GM21723 (cell line): ENCODE data around the gene CTXND2.
A peak's percentile ranks its signal among the peaks of the same experiment; 100 is the strongest.
"Not testable (repeated sequence)": the region's sequence is repeated elsewhere in the genome, so short reads cannot be mapped to it uniquely, and the experiment has no call there.

ENCODE experiments used
- ATAC-seq: cut with Tn5 transposase; IDR thresholded peaks from one replicate; pipeline ENCODE4 v1.9.1; 2021; ENCODE audit warnings: mild to moderate bottlenecking, moderate library complexity; ENCODE audit not compliant: unreplicated experiment

CTXND2 gene

DNA sequence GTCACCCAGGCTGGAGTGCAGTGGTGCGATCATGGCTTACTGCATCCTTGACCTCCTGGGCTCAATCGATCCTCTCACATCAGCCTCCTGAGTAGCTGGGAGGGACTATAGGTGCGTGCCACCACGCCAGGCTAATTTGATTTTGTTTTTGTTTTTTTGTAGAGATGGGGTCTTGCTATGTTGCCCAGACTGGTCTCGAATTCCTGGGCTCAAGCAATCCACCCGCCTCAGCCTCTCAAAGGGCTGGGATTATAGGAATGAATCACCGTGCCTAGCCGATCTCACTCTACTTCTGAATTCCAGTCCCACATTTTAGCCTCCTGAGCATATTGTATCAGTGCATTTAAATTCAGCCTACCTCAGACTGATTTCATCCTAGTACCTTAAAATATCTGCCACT is 1.8 kb downstream of the CTXND2 start:
- no peak for ATAC-seq

DNA sequence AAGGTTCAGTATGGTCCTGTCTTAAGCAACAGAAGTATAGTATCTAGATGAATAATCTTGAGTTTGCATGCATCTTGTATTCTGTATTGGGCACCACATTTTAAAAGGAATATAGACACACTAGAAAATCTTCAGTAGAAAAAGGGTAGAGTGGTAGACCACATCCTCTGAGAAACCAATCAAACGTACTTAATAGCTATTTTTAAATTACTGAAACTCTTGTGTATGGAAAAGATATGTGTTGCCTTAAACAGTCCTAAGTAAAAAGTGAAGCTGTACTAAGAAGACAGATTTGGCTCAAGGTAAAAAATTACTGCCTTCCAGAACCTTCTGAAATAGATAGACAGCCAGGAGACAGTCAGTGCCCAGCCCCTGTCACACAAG is 3.1 kb downstream of the CTXND2 start:
- ATAC-seq, result peak; percentile 73

DNA sequence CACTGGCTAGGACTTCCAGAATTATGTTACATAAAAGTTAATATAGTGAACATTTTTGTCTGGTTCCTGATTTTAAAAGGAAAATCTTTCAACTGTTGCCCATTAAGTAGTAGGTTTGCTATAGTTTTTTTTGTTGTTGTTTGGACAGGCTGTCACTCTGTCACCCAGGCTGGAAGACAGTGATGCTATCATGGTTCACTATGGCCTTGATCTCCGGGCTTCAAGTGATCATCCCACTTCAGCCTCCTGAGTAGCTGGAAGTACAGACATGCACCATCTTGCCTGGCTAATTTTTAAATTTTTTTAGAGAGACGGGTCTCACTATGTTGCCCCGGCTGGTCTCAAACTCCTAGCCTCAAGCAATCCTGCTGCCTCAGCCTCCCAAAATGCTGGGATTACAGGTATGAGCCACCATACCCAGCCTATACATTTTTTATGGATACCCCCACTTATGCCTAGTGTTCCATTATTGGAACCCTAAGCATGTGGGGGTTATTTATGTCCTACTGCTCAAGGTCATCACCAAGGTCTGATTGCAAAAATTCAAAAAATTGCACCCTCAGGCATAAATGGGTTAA is 6.5 kb downstream of the CTXND2 start:
- no peak for ATAC-seq

DNA sequence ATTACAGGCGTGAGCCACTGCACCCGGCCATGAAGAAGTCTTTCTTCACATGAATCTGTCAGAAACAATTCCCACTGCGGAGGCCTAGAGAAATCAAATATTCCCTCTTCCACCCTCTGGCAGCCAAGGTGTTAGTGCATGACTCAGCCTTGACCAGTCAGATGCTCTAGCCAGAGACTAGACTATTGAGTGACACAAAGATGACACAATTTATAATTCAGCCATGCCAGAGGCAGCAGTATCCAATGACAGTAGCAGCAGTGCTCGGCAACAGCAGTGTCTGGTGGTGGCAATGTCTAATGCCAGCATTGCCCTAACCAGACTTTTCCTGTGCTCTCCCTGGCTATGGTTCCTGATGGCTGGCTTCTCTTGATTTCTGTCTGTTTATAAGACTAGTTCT is 8.7 kb downstream of the CTXND2 start:
- no peak for ATAC-seq

DNA sequence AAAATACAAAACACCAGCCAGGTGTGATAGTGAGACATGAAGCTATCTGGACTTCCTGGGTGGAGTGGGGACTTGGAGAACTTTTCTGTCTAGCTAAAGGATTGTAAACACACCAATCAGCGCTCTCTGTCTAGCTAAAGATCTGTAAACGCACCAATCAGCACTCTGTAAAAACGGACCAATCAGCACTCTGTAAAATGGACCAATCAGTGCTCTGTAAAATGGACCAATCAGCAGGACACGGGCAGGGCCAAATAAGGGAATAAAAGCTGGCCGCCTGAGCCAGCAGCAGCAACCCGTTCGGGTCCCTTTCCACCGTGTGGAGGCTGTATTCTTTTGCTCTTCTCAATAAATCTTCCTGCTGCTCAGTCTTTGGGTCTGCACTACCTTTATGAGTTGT is 12.9 kb downstream of the CTXND2 start:
- not testable (repeated sequence) for ATAC-seq

DNA sequence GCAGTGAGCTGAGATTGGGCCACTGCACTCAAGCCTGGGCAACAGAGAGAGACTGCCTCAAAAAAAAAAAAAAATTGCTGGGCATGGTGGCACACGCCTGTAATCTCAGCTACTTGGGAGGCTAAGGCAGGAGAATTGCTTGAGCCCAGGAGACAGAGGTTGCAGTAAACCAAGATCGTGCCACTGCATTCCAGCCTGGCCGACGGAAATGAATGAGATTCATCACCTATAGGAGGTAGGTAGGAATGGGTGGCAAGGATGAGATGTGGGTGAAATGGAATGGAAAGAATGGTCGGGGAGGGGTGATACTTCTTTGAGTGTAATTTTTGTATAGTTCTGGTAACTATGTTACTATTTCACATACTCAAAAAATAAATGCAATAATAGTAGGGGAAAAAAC is 15.4 kb downstream of the CTXND2 start:
- no peak for ATAC-seq

DNA sequence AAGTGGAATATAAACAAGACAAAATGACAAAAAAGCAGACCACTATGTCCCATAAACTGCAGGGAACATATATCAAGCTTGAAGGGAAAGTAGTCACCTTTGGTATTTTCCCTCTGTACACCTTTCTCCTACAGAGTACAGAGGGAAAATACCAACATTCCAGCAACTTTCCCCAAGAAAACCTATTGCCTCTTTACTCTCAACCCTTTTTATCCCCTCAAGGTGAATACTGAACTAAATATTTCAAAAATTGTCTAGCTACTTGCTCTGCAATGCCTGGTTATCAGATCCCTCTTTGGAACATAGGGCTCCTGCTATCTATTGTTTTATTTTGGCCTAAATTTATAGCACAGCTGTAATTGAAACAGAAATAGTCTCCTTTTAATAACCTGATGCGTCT is 15.8 kb downstream of the CTXND2 start:
- no peak for ATAC-seq

DNA sequence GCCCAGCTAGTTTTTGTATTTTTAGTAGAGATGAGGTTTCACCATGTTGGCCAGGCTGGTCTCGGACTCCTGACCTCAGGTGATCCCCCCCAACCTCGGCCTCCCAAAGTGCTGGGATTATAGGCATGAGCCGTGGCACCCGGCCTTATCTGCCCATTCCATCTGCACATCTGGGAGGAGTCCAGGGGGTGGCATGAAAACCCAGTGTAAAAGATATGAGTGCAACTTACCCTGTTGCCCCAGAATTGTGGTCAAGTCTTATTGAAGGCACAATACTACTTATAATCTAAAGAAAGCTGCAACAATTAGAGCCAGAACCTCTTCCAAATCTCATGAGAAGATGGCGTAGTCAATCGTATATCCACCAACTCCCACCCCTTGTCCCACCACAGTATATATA is 18.4 kb downstream of the CTXND2 start:
- ATAC-seq, result no peak

DNA sequence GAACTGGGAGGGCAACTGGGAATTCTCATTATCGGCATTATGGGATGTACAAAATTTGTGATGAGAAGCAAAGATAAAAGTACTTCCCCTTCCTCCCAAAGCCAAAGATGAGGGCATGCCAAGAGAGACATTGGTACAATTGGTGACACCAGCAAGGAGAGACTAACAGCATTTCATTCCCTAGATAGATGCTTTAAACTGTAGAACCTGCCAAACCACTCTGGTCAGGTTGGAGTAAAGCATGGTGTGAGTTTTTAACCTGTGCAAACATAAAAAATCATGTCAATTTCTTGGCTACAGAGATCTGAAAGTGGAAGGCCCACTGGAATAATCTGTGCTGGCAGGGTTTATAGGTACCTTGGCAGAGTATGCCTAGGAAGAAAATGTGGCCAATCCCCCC is 19.4 kb downstream of the CTXND2 start:
- no peak for ATAC-seq

DNA sequence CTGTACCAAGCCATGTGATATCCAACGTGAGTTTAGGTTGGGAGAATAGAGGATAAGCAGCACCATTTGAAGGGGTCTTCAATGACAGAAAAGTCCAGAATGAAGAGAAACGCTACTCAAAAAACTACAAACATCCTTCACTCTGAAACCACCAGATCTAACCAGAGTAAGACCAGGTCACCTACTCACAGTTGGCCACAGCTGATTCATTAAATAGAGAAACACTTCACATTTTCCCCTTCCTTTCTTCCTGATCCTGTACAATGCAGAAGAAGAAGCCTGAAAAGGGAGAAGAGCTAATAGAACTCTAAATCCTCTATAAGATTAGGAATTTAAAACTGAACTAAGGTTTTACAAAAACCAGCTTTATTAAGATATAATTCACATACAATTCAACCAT is 19.9 kb downstream of the CTXND2 start:
- no peak for ATAC-seq

DNA sequence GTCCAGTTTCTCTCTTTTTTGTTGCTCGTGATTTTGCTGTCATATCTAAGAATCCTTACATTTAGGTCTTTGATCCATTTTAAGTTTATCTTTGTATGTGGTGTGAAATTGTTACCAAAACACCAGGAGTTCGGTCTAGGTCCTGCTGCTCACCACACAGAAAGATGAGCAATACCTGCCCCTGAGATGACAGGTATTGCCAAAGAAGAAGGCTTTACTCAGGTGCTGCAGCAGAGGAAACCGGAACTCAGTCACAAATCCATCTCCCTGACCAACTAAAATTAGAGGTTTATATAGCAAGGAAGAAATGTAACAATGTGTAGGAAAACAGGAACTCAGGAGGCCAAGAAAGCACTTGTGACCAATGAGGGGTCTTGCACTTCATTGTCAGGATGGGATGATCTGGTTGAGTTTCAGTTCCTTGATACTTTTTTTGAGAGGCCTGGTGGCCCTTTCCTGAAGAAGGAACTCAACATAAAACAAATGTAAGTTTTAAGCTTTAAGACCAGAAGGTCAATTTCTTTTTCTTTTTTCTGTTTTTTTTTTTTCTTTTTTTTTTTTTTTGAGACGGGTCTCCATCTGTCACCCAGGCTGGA is 22.7 kb downstream of the CTXND2 start:
- ATAC-seq, result no peak

DNA sequence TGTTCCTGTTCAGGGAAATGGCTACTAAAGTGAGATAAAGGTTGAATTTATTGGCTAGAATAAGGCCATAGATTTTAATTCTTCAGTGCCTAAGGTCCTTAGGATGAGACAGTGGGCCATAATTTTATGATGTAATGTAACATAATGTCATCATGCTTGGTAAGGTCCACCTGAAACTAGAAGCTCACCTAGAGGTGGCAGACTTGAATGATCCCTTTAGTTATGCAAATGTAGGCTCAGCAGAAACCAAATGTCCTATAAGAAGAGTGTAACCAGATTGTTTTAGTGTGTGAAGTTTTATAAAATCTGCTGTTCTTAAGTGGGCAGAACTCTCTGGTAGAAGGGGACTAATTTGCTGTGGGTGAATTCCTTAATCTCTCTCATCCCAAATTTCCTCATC is 25.7 kb downstream of the CTXND2 start:
- no peak for ATAC-seq

DNA sequence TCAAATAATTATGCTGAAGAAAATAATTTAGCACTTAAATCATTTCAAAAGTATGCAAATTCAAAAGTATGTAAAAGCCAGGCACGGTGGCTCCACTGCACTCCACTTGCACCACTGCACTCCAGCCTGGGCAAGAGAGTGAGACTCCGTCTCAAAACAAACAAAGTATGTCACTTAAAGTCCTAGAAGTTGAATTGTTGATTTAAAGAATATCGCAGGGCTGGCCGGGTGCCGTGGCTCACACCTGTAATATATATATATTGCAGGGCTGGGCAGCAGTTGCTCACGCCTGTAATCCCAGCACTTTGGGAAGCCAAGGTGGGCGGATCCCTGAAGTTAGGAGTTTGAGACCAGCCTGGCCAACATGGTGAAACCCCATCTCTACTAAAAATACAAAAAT is 30.5 kb downstream of the CTXND2 start:
- no peak for ATAC-seq

DNA sequence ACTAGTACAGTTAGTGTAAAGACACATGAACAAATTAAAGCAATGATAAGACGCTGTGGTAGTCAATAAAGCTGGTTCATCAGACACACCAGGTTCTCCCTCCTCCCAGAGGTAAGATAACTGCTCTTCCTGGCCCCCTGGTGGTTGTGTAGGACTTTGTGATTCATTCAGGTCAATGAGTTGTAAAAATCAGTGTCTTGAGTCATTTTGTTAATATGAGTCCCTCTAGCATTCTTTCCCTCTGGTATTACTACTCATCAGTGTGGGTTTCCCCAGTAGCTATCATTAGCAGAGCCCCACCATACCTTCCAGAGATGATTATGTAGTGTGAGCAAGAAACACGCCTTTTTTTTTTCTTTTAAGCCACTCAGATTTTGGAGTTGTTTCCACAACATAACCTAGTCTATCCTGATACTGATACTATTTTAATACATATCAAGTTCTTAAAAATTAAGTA is 35.6 kb downstream of the CTXND2 start:
- peak; percentile 62 for ATAC-seq

DNA sequence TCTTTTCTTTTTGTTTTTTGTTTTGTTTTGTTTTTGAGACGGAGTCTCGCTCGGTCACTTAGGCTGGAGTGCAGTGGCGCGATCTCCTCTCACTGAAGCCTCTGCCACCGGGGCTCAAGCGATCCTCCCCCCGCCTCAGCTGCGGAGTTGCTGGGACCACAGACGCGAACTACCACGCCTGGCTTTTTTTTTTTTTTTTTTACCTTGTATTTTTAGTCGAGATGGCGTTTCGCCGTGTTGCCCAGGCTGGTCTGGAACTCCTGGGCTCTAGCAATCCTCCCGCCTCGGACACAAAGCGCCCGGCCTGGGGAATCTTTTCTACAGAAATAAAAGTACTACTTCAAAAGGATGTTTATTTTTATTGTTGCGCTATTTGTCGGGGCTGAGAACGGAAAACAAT is 38.1 kb downstream of the CTXND2 start:
- no peak for ATAC-seq

DNA sequence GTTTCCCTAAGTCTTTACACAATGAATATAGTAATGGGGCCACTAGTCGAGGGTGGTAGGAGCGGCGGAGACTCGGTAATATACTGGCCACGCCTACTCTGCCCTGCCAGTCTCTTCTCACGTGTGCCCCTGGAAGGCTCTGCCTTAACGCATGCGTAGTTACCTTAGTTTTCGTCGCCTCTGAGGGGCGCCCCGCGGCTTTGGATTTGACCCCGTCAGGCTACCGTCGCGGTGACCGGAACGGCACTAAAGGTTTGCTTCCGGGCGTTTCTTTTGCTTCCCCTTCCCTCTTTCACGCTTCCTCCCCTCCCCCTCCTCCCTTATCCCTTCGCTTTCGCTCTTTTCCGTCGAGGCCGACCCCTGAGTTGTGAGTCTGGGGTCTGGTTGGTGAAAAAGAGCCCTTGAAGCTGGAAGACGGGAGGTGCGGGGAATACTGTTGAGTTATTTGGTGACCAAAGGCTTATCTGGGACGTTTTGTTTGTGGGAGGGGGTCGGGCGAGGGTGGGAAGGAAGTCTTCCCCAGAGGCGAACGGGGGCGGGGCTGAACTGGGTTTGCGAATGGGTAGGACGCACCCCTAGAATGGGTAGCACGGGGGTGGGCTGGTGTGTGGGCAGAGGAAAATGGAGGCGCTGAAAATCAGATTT is 39.3 kb downstream of the CTXND2 start, which contains the start of gene SETDB1:
Gene SETDB1, plus strand, starts transcription at position 267 of the 645 bp plus-strand sequence. CDS start 1,352 bp downstream, outside the sequence.
- peak; percentile 82 for ATAC-seq

DNA sequence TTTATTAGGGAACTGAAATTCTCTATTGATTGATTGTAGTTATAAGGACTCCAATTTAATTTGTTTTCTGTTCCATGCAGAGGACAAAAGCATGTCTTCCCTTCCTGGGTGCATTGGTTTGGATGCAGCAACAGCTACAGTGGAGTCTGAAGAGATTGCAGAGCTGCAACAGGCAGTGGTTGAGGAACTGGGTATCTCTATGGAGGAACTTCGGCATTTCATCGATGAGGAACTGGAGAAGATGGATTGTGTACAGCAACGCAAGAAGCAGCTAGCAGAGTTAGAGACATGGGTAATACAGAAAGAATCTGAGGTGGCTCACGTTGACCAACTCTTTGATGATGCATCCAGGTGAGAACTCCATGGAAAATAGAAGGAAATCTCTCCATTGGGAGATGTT is 40.7 kb downstream of the CTXND2 start:
- no peak for ATAC-seq

DNA sequence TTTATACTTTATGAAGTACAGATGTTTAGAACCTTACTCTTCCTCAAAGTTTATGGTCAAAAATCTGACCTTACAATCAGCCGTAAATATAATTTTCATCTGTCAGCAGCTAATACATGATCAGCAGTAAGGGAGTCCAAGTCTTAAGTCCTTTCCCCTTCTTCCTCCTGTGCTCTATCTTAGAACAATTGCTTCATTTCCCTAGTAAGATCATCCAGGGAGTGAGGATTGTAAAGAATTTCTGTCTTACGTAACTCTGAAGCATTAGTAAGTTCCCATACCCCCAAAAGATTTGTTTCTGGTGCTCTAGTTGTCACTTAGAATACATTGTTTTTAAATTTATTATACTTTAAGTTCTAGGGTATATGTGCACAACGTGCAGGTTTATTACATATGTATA is 41.4 kb downstream of the CTXND2 start:
- ATAC-seq, result no peak

DNA sequence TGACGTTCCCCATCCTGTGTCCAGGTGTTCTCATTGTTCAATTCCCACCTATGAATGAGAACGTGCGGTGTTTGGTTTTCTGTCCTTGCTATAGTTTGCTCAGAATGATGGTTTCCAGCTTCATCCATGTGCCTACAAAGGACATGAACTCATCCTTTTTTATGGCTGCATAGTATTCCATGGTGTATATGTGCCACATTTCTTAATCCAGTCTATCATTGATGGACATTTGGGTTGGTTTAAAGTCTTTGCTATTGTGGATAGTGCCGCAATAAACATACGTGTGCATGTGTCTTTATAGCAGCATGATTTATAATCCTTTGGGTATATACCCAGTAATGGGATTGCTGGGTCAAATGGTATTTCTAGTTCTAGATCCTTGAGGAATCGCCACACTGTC is 41.8 kb downstream of the CTXND2 start:
- ATAC-seq, result not testable (repeated sequence)

DNA sequence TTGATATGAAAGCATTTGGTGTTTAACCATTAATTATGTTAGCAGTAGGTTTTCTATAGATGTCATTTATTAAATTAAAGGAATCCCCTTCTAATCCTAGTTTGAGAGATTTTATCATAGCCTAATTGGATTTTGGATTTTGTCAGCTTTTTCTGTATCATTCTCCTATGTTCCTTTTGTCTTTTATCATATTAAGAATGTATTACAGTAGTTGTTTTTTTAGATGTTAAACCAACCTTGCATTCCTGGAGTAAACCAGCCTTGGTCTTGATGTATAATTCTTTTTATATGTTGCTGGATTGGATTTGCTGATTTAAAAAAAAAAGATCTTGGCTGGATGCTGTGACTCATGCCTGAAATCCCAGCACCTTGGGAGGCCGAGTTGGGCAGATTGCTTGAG is 44.8 kb downstream of the CTXND2 start:
- ATAC-seq, result no peak

DNA sequence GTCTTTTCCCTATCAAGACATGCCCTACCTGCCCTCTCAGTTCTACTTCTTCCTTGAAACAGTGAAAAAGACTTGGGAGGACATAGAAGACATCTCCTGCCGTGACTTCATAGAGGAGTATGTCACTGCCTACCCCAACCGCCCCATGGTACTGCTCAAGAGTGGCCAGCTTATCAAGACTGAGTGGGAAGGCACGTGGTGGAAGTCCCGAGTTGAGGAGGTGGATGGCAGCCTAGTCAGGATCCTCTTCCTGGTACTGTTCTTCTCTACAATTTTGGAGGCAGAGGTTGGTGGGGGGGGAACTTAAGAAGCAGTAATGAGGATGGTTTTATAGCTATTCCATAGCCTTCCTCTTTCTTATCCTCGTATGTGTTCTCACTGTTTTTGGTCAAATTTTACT is 57.9 kb downstream of the CTXND2 start:
- ATAC-seq, result no peak

DNA sequence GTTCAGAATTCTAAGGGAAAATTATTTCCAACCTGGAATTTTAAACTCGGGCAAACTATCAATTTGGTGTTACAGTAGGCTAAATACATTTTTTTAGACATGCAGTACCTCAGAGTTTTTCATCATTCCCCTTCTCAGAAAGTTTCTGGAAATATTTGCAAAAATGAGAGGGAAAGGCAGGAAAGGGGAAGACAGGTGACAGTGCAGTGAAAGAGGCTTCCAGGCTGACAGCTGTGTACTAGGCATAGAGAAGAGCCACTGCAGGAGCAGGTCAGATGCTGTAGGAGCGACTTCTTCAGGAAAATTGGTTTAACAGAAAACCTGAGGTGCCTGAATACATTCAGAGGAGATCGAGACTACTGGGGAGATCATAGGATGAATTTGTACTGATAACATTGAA is 67.8 kb downstream of the CTXND2 start:
- no peak for ATAC-seq

DNA sequence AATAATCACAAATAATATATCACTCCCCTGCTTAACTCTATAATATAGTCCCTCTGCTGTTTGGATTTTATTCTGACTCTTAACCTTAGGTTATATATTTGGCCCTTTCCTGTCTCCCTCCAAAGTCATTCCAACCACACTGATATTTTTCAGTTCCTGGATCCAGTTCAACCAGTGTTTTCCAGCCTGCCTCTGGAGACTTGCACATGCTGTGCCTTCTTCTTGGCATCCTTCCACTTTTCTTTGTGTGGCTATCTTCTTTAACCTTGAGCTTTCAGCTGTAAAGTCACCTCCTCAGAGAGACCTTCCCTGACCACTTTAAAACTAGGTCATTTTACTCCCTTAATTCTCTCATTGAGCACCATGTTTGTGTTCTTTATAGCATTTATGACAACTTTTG is 68.3 kb downstream of the CTXND2 start:
- ATAC-seq, result no peak
